GM21367 (cell line): ENCODE data around the gene CDH4.

Source experiments
- ATAC-seq: cut with Tn5 transposase; IDR thresholded peaks from one replicate; pipeline ENCODE4 v1.9.1; 2021; ENCODE audit not compliant: unreplicated experiment

The CDH4 gene

DNA sequence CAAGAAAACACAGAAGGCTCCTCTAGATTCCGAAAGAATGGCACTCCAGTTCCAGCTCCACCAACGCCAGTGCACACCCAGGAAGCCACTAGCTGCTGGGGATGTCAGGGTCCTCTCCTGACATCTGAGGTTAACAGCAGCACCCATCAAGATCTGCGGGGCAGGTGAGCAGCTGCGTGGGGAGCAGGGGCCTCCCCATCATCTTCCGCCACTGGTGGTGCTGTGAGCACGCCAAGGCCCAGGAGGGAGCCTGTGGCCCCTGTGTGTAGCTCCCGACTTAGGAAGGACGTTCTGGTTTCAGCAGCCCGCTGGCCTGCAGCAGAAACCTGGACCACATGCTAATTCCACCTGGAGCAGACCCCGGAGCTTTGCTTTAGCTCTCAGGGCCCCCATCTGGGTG lies 427.4 kb downstream of the CDH4 start:
- no peak for ATAC-seq

DNA sequence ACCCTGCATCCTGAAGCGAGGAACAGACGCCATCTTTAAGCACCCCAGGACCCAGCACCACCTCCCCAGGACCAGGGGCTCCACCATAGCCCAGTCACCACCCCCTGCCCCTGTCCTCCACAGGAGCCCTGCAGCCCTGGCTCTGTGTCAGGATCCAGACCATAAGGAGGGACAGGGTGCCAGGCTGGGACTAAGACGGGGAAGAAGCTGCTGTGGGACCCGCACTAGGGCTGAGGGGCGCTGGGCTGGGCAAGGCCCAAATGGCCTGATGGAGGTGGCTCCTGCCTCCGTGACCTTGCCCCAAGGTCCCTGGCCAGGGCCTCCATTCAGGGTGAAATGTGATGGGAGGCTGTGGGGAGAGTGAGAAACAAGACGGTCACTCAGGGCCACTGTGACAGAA lies 428.0 kb downstream of the CDH4 start:
- no peak for ATAC-seq

DNA sequence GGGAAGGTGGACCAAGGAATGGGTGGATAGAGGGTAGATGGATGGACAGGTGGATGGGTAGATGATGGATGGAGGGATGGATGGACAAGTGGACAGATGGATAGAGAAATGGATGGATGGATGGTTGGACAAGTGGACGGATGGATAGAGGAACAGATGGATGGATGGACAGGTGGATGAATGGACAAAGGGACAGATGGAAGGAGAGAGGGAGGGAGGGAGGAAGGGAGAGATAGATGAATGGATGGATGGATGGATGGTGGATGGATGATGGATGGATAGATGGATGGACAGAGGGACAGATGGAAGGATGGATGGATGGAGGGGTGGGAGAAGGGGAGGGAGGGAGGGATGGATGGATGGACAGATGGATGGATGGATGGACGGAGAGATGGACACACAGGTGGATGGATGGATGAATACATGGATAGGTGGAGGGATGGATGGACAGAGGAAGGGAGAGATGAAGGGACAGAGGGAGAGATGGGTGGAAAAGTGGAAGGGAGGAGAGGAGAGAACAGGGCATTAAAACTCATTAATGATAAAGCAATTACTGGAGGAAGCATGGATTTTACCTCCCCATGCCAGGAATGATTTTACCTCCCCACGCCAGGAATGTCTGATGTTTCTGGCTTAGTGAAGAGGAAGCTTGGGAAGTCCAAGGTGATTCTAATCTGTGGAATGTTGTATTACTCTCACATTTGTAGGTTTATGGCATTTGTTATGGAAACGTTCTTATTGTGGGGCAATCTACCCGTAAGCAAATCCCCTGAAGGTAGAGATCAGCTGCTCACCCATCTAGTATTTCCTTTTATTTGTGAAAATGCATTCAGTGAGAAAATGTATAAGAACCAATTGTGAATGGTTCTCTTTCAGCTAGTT lies 430.3 kb downstream of the CDH4 start:
- no peak for ATAC-seq

DNA sequence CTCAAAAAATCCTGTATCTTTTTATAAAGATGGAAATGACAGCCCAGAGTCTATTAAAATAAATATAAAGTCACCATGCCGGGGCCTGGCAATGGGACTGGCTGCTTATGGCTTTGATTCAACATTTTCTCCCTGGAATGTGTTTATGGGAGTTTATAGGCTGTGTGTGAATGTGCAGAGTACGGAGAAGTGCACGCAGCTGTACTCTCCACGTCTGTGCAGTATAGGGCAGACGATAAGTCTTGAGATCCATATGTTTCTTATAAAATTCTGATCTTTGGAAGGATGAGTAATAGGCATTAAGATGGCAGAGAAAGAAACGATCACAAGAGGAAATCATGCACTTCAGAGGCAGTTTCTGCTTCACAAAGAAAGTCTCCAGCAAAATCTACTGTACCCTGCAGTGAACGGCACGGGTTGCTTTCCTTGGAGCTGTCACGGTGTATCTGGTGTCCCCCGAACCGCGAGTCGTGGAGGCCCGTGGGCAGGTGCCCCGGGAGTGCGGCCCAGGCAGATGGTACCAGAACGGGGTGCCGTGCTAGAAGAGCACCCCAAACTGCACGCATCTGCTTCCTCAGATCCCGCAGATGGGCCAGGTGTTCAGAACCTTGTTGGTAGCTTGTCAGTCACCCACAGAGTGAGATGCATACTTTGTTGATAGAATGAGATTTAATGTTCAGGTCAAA lies 431.1 kb downstream of the CDH4 start:
- ATAC-seq = no peak

DNA sequence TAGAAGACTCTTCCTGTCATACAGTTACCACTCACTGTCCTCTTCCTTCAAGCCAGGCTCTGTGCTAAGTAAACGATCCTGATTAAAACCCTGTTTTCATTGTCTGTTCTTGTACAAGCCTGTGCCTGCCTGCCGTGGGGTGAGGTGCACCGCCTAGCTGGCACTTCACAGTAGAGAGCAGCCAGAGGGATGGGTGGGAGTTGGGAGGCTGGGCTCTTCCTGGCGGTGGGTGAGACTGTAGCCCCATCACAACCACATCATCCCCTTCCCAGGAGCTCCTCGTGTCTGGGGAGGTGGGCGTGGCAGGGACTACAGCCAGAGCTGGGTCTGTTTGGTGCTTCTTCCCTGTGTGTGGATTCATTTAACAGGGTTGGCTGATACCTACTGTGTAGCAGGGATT lies 431.7 kb downstream of the CDH4 start:
- no peak for ATAC-seq

DNA sequence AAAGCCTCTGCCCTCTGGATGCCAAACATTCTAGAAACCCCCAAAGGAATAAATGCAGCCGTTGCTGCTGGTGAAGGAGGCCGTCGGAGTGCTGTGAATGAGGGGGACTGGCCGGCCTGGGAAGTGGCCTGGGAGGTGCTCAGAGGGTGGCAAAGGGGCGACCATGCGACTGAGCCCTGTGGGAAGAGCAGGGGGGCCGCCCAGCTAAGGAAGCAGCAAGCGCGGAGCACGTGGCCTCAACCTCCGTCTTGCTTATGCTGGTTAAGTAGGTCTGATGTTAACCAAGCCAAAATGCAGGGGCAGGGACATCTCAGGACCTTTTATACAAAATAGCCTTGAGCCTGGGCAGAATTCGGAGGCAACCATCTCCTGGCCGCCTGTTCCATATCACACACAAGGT lies 432.1 kb downstream of the CDH4 start:
- no peak for ATAC-seq

DNA sequence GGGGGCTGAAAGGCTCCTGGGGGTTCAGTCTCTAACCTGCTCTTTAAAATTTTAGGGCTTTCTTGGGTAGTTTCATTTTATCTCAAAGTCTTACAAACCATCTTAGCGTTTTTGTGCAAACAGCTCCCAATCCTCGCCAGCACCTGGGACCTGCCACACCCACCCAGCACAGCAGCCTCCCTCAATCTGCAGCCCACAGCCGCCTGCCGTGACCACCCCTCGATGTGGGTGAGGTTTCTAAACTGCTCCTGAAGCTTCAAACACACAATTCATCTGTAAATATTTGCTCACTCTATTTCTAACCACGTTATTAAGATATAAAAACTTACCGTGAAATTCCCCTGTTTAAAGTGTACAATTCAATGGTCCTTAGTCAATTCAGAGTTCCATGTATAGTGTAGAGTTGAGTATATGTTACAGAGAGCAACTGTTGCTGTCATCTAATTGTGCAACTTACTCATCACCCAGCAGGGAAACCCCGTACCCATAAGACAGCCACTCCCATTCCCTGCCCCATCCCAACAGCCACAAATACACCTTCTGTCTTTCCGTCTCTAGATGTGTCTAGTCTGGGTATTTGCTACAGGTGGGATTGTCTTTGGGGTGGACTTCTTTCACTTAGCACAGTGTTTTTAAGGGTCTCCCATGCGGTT lies 432.6 kb downstream of the CDH4 start:
- no peak for ATAC-seq

DNA sequence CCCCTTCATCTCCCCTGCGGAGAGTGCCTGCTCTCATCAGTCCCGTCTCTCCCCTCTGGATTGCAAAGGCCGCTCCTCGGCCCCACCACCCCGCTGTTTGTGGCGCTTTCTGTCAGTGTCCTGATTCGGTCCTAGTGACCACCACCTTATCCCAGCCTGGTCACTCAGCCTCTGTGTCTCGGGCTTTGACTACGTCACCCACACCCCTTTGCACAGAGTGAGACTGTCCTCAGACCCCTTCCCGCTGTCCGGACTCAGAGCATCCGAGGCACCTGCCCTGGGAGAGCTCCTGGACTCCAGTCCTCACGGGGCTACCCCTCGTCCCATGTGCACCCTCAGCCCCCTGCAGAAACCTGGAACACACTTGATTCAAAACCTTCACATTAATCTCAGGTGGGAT lies 433.4 kb downstream of the CDH4 start:
- ATAC-seq = no peak

DNA sequence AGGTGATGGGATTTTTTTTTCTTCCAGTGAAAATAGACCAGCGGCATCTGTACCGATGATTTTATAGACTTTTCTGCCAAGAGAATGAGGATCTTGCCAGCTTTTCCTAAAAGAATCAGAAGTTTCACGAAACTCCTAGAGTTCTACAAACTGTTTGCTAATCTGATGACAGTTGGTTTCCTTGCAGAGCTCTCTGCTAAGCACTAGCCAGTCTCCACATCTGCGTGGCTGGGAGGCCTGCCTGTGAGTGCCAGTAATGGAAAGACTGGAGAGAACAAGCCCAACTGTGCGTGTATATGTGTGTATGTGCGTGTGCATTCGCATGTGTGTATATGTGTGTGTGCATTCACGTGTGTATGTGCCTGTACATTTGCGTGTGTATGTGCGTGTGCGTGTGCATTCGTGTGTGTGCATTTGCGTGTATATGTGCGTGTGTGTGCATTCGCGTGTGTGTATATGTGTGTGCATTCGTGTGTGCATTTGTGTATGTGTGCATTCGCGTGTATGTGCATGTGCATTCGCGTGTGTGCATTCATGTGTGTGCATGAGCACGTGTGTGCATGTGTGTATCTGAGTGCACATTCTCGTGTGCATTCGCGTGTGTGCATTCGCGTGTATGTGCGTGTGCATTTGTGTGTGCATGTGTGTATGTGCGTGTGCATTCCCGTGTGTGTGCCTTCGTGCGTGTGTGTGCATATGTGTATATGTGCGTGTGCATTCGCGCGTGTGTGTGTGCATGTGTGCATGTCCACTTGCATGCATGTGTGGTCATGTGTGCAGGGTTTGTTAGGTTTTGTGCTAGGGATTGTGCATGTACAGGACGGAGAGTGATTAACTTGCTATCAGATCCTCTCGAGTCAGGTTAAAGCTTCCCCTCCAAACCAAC lies 434.2 kb downstream of the CDH4 start:
- no peak for ATAC-seq

DNA sequence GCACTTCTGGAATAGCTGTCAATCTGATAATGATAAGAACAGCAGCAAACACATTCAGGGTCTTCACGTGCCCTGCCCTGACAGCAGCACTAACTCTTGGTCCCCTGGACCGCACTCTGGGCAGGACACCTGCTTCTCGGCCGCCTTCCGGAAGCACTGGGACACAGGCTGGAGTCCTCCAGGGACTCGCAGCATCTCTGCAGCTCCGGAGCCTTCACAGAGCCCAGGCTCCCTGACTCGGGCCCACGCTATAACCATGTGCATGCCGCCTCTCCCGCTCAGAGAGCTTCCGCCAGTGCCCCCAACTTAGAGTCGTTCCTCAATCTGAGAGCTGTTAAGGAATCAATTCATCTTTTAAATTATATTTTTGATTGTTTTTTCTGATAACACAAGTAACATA lies 436.4 kb downstream of the CDH4 start:
- no peak for ATAC-seq

DNA sequence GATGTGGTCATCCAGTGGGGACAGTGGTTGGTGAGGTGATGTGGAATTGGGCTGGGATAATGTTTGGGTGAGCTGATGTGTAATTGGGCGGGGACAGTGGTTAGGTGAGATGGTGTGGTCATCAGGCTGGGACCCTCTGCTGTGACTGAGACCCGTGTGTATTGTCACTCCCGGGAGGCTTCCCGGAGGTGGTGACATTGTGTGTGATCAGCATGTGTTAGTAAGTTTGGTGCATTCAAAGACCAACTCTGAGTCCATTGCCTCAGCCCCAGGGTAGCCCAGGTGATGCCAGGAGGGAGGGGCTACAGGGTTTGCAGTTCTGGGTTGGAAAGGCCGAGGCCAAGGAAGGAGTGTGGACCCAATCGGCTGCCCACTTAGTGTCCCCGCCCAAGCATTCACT lies 438.1 kb downstream of the CDH4 start:
- no peak for ATAC-seq

DNA sequence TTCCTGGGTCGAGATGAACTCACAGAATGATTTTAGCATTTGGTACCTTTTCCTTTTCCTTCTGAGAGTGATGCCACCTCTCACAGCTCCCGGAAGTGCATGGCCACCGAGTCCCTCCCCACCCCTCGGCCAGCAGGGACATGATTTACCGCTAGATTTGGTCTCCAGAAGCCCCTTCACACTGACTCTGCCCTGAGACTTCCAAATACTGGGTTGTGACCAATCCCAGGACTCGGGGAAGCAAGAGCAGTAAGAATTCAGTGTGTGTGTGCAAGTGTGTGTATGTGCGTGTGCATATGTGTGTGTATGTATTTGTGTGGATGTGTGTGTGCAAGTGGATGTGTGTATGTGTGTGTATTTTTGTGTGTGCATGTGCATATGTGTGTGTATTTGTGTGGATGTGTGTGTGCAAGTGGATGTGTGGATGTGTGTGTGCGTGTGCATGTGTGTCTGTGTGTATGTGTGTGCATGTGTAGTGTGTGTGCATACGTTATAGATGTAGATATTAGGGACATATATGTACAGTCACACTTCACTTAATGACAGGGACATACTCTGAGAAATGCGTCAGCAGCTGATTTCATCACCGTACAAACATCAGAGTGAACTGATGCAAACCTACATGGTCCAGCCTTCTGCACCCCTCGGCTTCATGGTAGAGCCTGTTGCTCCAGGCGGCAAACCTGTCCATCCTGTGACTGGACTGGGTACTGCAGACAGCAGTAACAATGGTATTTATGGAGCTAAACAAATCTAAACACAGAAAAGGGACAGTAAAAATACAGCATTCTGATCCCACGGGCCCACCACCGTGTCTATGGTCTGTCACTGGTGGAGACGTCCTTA lies 439.2 kb downstream of the CDH4 start:
- no peak for ATAC-seq

DNA sequence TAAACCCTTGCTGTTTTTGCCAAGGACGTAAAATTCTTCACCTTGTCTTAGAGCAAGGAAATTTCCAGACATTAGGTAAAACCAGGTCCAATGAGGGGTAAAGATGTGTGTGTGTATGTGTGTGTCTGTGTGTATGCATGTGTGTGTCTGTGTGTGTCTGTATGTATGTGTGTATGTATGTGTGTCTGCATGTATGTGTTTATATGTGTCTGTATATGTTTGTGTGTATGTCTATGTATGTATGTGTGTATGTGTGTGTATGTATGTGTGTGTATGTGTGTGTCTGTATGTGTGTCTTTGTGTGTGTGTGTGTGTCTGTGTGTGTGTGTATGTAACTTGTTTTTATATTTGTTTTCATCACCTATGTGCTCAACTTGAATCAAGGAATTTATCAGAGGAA lies 439.9 kb downstream of the CDH4 start:
- no peak for ATAC-seq

DNA sequence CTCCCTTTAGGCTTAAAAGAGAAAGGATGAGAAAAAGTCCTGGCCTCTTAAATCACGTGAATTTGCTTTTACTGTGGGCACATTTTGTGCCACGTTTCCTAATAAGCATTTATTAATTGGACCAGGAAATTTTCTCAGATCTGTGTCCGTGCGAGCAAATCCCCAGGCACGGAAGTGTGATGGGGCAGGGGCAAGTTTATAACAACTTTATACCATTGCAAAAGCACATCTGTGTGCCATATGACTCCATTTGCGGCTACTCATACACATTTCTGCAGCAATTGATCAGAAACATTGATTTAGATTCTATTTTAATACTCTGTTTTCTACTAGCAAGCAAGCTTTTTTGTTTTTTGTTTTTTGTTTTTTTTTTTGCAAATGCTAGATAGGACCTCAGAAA lies 440.4 kb downstream of the CDH4 start:
- ATAC-seq = no peak

DNA sequence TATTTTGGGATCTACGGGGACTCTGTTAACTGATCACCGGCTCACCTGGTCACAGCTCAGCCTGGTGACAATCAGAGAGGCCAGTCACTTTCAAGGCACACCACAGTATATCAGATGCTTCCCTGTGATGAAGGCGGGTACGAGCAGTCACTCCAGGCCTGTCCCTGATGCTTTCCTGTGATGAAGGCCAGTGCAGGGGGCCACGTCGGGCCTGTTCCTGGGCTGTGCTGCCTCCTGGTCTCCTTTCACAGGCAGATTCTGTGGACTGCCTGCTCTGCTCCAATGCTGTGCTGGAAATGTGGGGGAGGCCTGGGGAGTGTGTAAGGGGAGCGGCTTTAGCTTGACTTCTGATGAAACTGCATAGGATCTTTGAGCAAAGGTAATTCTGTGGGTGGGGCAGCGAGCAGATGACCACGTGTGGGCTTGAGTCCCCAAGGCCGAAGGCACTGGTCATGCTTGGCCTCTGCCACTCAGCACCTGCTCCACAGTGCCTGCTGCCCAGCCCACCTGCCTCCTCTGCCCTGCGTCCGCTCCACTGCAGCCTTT lies 441.1 kb downstream of the CDH4 start:
- ATAC-seq = no peak

DNA sequence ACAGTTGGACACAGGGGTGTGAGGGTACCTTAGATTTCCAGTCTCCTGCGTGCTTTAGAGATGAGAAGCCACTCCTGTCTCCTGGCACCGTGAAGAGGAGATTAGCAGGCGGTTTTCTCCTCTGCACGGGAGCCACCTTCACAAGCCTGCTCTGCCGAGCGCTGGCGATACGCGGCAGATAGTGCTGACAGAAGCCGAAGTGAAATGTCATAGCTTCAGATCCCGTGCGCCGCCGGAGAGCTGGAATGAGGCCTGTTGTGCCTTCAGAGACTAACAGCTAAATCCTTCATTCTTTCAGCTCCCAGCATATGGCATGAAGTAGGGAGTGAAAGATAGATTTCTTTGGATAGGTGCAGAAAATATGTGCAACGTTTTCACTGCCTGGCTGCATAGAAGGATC lies 442.6 kb downstream of the CDH4 start:
- no peak for ATAC-seq

DNA sequence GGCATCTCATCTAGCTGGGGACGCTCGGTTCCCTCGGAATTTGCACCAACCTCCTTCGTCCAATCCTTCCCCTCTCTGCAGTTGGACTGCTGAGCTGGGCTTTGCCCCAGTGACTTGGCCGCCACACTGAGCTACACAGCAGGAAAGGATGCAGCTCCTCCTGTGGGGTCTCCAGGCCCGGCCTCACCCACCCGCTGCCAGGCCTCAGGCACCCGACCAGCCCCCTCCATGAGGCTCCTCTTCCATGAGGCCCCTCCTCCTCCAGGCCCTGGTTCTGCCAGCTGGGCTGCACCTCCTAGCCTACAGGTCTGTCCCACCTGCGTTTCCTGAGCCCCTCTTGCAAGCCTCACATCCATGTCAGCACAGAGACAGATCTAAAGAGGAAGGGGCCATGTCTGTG lies 443.7 kb downstream of the CDH4 start:
- no peak for ATAC-seq

DNA sequence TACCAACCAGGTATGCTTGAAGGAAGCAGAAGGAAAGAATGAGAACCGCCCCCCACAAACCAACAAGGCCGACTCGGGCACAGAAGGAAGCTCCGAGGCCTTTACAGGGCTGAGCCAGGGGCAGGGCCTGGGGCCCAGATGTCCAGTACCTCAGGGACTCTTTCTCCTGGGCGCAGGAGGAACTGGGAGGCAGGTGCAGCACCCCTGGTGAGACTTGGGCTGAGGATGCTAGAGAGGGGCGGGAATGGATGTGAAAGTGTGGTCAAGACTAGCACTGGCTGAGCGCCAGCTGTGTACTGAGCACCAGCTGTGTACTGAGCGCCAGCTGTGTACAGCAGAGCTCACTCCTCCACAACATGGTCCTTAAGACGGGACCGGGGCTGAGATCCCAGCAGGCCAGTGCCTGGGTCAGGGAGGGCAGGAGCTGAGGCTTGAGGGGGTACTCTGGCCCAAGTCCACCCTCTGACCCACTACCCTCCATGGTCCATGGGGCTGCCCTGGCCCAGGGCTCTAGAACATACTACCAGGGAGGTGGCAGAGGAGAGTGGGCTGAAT lies 444.2 kb downstream of the CDH4 start:
- no peak for ATAC-seq
